ENCODE results near the gene RABGEF1. TPM values are rescaled to one million over a fixed set of nuclear protein-coding genes. Genes with fewer than 3 reads are reported as not detected.
"Not testable (repeated sequence)": the region's sequence is repeated elsewhere in the genome, so short reads cannot be mapped to it uniquely, and the experiment has no call there.

The RABGEF1 gene
- polyA plus RNA-seq, 3 donors, result 13.6 to 17.3 (median 17.1) TPM

GRCh38 chr7:66763633-66764355 lies 23.3 kb downstream of the RABGEF1 start:
- H4K20me1 ChIP-seq (ENCODE audit: insufficient read depth, low read length), result peaks cover 35% of the 10 kb centered on the region
- H3K36me3 ChIP-seq (replicated peaks in 1 of 2; ENCODE audit: control insufficient read depth in 1 of 2, insufficient read depth in 2 of 2, low read length in 2 of 2); H3K4me2 ChIP-seq (replicated peaks; ENCODE audit: extremely low read depth, low read length, poor library complexity, severe bottlenecking); H3K27me3 ChIP-seq (ENCODE audit: control insufficient read depth in 2 of 2, insufficient read depth in 2 of 2, low read length in 2 of 2); H3K27ac ChIP-seq (ENCODE audit: low read depth in 1 of 2, low read length in 2 of 2); H3K27me3 Mint-ChIP-seq (ENCODE audit: low read depth in 3 of 3); H2AFZ ChIP-seq (ENCODE audit: insufficient read depth, low read depth, low read length, poor library complexity, severe bottlenecking); H3K4me3 ChIP-seq (replicated peaks in 1 of 3; ENCODE audit: low read depth in 2 of 3, low read length in 3 of 3); H3K9me3 ChIP-seq (replicated peaks in 1 of 2; ENCODE audit: control insufficient read depth in 1 of 2, insufficient read depth in 1 of 2, low read length in 2 of 2); H3K4me3 Mint-ChIP-seq; intact Hi-C loops (cut with micrococcal nuclease); H3K9ac ChIP-seq (ENCODE audit: insufficient read depth, low read length, poor library complexity, severe bottlenecking): not testable (repeated sequence)
- peaks cover 23 to 37% of the 10 kb centered on the region in 2 donors for H3K36me3 Mint-ChIP-seq
- peaks cover 55% of the 10 kb centered on the region for H3K79me2 ChIP-seq (ENCODE audit: insufficient read depth, low read length)
- peaks cover 33% of the 10 kb centered on the region for H3K4me1 Mint-ChIP-seq
- no CpG with 5 or more reads among the region's 3 CpGs for WGBS (ENCODE audit: insufficient coverage)
- peak in 1 of 3 donors; percentile 25 for DNase-seq
- peak overlapping the region in 5 of 7 donors; percentile 8 to 86 (median 26) for H3K27ac Mint-ChIP-seq
- H3K9me3 Mint-ChIP-seq, result peaks cover 0 to 10% (median 6%) of the 10 kb centered on the region in 7 donors
- H3K4me1 ChIP-seq (ENCODE audit: control insufficient read depth in 1 of 2, insufficient read depth in 2 of 2, low read length in 2 of 2), result peaks cover 14 to 34% of the 10 kb centered on the region in 2 donors

DNA sequence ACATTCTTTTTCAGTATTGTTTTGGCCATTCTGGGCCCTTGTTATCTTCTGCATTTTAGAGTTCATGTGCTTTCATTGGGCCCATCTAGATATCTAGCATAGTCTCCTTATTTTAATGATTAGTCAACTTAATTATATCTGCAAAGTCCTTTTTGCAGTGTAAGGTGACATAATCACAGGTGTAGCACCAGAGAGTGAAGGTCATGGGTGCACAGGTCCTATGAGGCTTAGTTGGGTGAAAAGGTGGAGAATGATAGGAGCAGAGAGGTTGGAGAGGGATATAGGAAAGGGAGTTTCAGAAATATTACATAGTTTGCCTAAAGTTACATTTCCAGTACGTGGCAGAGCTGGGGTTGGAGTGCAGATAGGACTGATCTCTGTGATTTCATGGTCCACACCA lies 24.4 kb downstream of the RABGEF1 start:
- H3K27ac ChIP-seq (ENCODE audit: low read depth in 1 of 2, low read length in 2 of 2); H3K4me2 ChIP-seq (replicated peaks; ENCODE audit: extremely low read depth, low read length, poor library complexity, severe bottlenecking); H3K27me3 Mint-ChIP-seq (ENCODE audit: low read depth in 3 of 3); H3K4me3 ChIP-seq (replicated peaks in 1 of 3; ENCODE audit: low read depth in 2 of 3, low read length in 3 of 3); H3K27me3 ChIP-seq (ENCODE audit: control insufficient read depth in 2 of 2, insufficient read depth in 2 of 2, low read length in 2 of 2); H3K9ac ChIP-seq (ENCODE audit: insufficient read depth, low read length, poor library complexity, severe bottlenecking); H3K9me3 Mint-ChIP-seq; H3K4me3 Mint-ChIP-seq; H2AFZ ChIP-seq (ENCODE audit: insufficient read depth, low read depth, low read length, poor library complexity, severe bottlenecking); H3K36me3 ChIP-seq (replicated peaks in 1 of 2; ENCODE audit: control insufficient read depth in 1 of 2, insufficient read depth in 2 of 2, low read length in 2 of 2); H3K9me3 ChIP-seq (replicated peaks in 1 of 2; ENCODE audit: control insufficient read depth in 1 of 2, insufficient read depth in 1 of 2, low read length in 2 of 2); DNase-seq; intact Hi-C loops (cut with micrococcal nuclease): not testable (repeated sequence)
- no CpG with 5 or more reads among the region's 1 CpG for WGBS (ENCODE audit: insufficient coverage)
- peak overlapping the region in 1 of 7 donors; percentile 30 for H3K27ac Mint-ChIP-seq
- peaks cover 22 to 32% of the 10 kb centered on the region in 2 donors for H3K36me3 Mint-ChIP-seq
- Histone ChIP-seq H3K79me2 (ENCODE audit: insufficient read depth, low read length) (peaks cover 63% of the 10 kb centered on the region), H3K4me1 (ENCODE audit: control insufficient read depth in 1 of 2, insufficient read depth in 2 of 2, low read length in 2 of 2) (peaks cover 13 to 29% of the 10 kb centered on the region in 2 donors), H4K20me1 (ENCODE audit: insufficient read depth, low read length) (peaks cover 46% of the 10 kb centered on the region)
- peaks cover 32% of the 10 kb centered on the region for H3K4me1 Mint-ChIP-seq

DNA sequence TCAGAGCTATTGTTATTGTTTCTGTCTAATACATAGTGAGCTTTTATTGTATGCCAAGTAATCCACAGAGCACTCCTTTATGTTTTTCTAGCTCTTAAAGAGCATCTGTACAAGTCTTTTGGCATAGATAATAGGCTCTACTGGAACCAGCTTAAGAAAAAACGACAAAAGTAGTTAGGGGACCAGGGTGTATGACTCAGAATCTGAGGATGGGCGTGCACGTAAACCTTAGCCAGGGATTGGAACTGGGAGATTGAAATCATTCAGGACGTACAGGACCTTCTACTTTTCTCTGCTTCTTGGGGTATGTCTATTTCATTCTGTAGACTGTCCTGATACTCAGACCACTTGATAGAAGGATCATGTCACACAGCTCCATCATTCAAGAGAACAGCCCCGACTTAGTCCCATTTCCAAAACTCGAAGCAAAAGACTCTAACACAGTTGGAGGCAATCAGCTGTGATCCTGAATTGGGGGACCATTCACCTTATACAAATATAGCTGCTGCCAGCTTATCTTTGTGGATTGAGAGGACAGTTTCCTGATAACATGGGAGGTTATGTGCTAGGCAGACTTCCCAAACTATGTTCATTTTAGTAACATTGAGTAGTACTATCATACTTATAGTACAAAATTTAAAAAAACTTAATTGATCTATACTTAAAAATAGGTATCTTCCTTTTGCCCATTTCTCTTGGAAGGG lies 24.9 kb downstream of the RABGEF1 start:
- H3K36me3 Mint-ChIP-seq, result peaks cover 23 to 32% of the 10 kb centered on the region in 2 donors
- H3K4me3 Mint-ChIP-seq; H3K9me3 Mint-ChIP-seq; H2AFZ ChIP-seq (ENCODE audit: insufficient read depth, low read depth, low read length, poor library complexity, severe bottlenecking); H3K27ac Mint-ChIP-seq; H3K27me3 ChIP-seq (ENCODE audit: control insufficient read depth in 2 of 2, insufficient read depth in 2 of 2, low read length in 2 of 2); H3K27ac ChIP-seq (ENCODE audit: low read depth in 1 of 2, low read length in 2 of 2); H3K4me2 ChIP-seq (replicated peaks; ENCODE audit: extremely low read depth, low read length, poor library complexity, severe bottlenecking); H3K4me3 ChIP-seq (replicated peaks in 1 of 3; ENCODE audit: low read depth in 2 of 3, low read length in 3 of 3); intact Hi-C loops (cut with micrococcal nuclease); H3K27me3 Mint-ChIP-seq (ENCODE audit: low read depth in 3 of 3); H3K9ac ChIP-seq (ENCODE audit: insufficient read depth, low read length, poor library complexity, severe bottlenecking); H3K9me3 ChIP-seq (replicated peaks in 1 of 2; ENCODE audit: control insufficient read depth in 1 of 2, insufficient read depth in 1 of 2, low read length in 2 of 2); DNase-seq; H3K36me3 ChIP-seq (replicated peaks in 1 of 2; ENCODE audit: control insufficient read depth in 1 of 2, insufficient read depth in 2 of 2, low read length in 2 of 2): not testable (repeated sequence)
- peaks cover 13 to 27% of the 10 kb centered on the region in 2 donors for H3K4me1 ChIP-seq (ENCODE audit: control insufficient read depth in 1 of 2, insufficient read depth in 2 of 2, low read length in 2 of 2)
- H3K79me2 ChIP-seq (ENCODE audit: insufficient read depth, low read length), result peaks cover 61% of the 10 kb centered on the region
- H3K4me1 Mint-ChIP-seq, result peaks cover 30% of the 10 kb centered on the region
- H4K20me1 ChIP-seq (ENCODE audit: insufficient read depth, low read length), result peaks cover 51% of the 10 kb centered on the region
- WGBS (ENCODE audit: insufficient coverage), result 80% methylated on average over 1 of the region's 6 CpGs
